HG02981 (cell line): ENCODE measurements around the gene BICD1.
"Not testable (repeated sequence)": the region's sequence is repeated elsewhere in the genome, so short reads cannot be mapped to it uniquely, and the experiment has no call there.

Experiments
- ATAC-seq: cut with Tn5 transposase; IDR thresholded peaks from one replicate; pipeline ENCODE4 v1.9.1; 2021; ENCODE audit warnings: mild to moderate bottlenecking, moderate library complexity; ENCODE audit not compliant: unreplicated experiment

The BICD1 gene

DNA sequence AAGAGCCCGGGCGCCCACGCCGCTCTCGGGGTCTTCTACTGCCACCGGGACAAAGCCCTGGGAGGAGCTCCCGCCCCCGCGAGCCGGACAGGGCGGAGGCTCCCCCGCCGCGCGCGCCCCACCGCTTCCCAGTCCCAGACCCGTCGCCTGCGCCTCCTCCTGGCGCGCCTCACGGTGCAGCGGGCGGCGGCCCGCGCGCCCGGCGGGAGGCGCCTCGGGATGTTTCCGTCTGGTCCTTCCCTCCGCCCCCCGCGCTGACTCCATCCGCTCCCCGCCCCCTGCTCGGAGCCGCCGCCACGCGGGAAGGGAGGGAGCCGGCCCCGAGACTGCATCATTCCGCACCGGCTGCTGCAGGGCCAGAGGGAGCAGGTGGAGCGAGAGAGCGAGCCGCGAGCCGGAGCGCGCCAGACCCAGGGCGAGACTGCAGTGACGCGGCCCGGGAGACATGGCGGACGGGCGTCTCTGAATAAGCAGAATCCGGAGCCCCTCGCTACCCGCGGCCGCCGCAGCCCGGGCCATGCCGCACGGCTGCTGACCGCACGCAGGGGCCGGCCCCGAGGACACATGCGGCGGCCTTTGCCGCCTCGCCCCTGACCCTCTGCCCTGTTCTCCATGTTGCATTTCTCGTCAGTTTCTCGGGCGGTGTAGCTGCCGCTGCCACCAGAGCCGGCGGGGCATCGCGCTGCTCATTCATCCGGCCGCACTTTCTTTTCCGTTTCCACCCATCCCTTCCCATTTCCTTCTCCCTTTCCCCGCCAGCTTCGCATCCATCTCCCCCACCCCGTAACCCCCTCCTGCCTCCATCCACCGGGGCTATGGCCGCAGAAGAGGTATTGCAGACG lies at the start of gene BICD1:
Gene BICD1, plus strand, starts transcription at position 331 of the 842 bp plus-strand sequence. Its CDS starts 485 bp downstream, at position 816.
- peak; percentile 85 for ATAC-seq

DNA sequence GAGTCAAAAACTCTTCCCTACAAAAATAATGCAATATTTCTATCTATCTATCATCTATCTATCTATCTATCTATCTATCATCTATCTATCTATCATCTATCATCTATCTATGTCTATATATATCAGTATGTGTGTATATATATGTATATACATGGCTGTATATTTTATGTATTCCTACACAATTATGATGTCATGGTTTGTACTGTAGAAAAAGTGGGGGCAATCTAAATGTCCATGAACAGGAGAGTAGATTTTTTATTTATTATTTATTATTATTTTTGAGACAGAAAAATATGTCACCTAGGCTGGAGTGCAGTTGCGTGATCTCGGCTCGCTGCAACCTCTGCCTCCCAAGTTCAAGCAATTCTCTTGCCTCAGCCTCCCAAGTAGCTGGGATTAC lies 45.6 kb upstream of the BICD1 start:
- ATAC-seq, result no peak

DNA sequence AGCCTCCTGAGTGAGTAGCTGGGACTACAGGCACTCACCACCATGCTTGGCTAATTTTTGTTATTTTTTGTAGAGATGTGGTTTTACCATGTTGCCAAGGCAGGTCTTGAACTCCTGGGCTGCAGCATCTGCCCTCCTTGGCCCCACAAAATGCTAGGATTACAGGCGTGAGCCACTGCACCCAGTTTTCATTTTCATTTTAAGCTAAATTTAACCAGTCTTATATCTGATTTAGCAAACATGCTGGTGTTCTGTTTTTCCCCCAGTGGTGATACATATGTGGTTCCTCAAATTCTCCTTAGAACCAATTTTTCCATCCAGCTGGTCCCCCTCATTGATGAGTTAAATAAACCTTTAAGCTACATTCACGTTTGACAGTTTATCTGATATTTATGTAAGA lies 43.8 kb upstream of the BICD1 start:
- ATAC-seq, result no peak

DNA sequence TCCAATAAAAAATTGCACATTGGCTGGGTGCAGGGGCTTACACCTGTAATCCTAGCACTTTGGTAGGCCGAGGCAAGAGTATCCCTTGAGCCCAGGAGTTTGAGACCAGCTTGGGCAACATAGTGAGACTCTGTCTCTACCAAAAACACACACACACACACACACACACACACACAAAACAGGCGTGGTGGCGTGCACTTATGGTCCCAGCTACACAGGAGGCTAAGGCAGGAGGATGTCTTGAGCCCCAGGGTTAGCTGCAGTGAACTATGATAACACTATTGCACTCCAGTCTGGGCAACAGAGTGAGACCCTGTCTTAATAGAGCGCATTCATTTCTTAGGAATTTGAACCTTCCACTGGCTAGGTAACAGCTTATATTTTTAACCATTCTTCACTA lies 42.9 kb upstream of the BICD1 start:
- no peak for ATAC-seq

DNA sequence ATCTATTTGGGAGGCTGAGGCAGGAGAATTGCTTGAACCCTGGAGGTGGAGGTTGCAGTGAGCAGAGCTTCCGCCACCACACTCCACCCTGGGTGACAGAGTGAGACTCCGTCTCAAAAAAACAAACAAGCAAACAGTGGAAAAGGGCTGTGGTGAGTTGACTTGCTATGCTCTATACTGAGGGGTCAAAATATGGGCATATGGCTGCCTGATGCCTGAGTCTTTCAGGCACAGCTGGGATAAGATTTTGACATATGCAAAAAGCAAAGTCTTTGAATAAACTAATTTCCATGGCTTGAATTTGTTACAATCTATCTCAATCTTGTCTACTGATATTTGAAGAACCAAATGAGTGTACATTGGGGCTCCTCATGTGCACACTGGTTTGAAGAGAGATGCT lies 40.4 kb upstream of the BICD1 start:
- no peak for ATAC-seq

DNA sequence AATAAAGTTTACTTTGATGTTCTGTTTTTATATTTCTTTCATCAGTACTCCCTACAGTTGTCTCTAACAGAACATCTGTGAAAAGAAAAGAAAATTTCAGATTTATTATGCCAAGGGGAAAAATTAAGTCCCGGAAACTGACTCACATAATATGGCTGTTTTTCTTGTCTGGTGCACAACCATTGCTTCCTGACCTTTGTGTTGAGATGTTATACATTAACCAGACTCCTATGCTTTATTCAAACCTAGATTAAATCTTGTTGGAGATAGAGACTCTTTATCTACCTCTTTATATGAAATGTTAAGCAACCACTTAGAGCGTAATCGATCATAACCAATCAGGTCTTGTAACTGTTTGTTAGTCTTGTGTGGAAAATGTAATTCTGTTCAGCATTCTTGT lies 37.6 kb upstream of the BICD1 start:
- ATAC-seq, result no peak

- no peak for ATAC-seq
These were observed 36.9 kb upstream of the BICD1 start for GRCh38 chr12:32069731-32070130.

DNA sequence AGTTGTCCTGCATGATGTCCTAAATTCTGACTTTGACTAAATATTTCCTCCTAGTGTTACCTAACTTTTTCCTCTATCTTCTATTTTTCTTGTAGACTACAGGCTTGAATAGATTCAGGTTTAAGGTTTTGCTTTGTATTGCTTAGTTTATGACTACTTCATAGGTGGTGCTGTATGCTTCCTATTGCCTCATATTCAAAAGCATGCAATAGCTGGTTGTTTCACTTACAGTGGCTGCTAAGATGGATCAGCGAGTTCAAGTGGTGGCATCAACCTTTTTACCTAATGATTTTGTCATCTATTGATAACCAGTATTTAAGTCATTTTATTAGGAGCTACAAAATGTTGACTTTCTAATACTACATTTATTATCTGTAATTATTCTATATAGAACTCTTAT lies 36.3 kb upstream of the BICD1 start:
- no peak for ATAC-seq

DNA sequence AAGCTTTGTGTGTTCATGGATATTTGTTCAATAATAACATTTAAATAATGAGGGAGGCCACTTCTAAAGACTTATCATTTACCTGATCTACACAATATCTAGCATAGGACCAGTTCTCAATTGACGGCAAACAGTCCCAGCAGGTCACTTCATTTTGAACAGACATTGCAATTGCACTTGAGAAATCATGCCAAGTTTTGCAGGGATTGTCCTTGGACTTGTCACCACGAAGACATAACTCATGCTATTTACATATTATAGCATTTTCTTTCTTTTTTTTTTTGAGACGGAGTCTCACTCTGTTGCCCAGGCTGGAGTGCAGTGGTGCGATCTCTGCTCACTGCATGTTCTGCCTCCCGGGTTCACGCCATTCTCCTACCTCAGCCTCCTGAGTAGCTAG lies 34.5 kb upstream of the BICD1 start:
- ATAC-seq, result no peak

- ATAC-seq, result no peak
These were observed 32.2 kb upstream of the BICD1 start for GRCh38 chr12:32074432-32074831.

DNA sequence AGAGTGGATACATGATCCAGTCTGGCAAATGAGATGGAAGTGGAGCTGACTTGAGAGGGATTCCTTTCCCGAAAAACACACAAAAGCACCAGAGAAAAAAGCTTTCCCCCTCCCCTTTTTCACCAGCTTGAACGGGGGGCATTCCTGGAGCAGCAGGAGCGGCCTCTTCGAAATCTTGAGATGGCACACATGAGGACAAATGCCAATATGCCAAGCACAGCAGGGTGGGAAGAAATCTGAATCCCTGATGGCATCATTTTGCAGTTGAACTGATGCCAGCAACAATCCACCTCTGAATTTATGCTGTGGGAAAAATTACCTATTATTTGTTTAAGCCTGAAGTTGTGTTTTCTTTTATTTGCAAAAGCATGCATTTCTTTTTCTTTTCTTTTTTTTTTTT lies 29.7 kb upstream of the BICD1 start:
- no peak for ATAC-seq

- ATAC-seq, result no peak
These were observed 26.2 kb upstream of the BICD1 start for GRCh38 chr12:32080435-32080834.

GRCh38 chr12:32083489-32083888 lies 23.2 kb upstream of the BICD1 start:
- no peak for ATAC-seq

GRCh38 chr12:32084017-32084688 lies 22.5 kb upstream of the BICD1 start:
- ATAC-seq, result no peak

DNA sequence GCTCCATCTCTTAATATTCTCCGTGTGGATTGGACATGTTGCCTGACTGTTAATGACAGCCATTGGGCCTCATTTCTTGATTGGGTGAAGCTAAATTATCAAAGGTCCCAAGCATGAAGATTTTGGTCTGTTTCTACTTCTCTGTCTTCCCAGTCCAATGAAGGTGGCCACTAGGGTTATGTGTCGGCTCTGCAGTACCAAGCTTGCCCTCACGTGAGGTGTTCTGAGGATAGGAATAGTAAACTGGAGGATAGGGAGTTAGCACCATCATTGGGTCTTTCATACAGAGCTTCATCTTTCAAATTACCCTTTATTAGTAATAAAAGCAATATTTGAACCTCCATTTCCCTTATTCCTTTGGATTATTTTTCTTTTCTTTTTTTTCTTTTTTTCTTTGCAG lies 21.9 kb upstream of the BICD1 start:
- no peak for ATAC-seq

DNA sequence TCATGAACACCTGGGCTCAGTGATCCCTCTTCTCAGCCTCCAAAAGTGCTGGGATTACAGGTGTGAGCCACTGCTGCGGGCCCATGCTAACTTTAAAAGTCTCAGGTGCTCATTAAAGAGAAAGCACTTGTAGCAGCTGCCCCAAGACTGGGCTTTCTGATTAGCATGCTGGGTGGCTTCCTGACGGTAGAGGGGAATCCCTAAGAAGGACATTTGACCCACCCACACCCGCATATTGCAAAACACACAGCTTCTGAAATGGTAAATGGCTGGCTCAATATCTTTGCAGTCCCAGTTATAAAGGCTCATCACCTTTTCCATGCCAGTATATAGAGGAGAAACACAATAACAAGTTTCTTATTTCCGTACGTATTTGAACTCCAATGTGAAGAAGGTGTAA lies 19.3 kb upstream of the BICD1 start:
- no peak for ATAC-seq

- no peak for ATAC-seq
These were observed 17.5 kb upstream of the BICD1 start for GRCh38 chr12:32089156-32089555.

GRCh38 chr12:32089586-32089985 lies 17.1 kb upstream of the BICD1 start:
- ATAC-seq, result no peak

DNA sequence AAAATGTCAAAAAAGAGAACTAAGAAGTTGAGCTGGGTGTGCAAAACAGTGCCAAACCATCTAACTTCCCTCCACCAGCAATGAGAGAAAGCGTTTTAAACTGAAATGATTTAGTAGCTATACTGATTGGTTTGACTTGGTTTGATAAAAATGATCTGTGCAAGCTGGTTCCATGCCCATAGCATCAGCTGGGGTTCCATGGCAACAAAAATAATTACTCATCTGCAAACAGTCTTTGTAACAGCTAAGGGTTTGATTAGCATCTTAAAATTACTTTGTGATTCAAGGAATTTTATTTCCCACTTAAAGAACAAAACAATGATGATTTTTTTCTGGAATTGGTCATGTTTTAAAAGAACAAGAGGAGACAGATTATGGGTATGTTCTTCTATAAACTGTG lies 15.0 kb upstream of the BICD1 start:
- ATAC-seq, result no peak

DNA sequence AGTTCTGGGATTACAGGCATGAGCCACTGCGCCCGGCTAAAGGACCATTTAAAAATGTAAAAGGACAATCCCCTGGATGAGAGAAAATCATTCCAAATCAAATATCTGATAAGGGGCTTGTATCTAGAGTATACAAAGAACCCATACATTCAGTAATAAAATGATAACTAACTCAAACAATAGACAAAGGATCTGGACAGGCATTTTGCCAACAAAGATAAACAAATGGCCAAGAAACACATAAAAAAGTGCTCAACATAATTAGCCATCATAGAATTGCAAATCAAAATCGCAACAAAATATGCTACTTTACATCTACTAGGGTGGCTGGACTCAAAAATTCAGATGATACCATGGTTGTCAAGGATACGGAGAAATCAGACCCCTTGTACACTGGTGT lies 8.5 kb upstream of the BICD1 start:
- no peak for ATAC-seq

- ATAC-seq, result not testable (repeated sequence)
These were observed 7.4 kb upstream of the BICD1 start for GRCh38 chr12:32099275-32099674.

DNA sequence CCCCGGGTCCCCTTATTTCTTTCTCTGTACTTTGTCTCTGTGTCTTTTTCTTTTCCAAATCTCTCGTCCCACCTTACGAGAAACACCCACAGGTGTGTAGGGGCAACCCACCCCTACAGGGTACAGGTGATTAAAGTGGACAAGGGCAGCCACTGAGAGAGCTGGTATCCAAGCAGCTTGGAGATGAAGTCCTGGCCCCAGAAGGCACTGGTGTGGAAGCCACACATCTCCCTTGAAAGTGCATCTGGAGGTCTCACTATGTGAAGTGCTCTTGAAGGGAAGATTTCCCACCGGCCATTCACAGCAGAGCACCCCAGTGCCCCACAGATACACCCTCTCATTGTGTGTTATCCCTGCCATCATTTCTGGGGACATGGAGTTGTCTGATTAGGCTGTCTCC lies 6.3 kb upstream of the BICD1 start:
- ATAC-seq, result no peak
